ENCODE results near the gene B3GNT2. TPM values are rescaled to one million over a fixed set of nuclear protein-coding genes. Genes with fewer than 3 reads are reported as not detected.

B3GNT2 gene
- total and polyA plus RNA-seq, 9 of the 15 experiments (the other 6 are each of a cell fraction or from before 2014, with no cell fraction given) = 6.0 to 38.9 (median 25.0) TPM

DNA sequence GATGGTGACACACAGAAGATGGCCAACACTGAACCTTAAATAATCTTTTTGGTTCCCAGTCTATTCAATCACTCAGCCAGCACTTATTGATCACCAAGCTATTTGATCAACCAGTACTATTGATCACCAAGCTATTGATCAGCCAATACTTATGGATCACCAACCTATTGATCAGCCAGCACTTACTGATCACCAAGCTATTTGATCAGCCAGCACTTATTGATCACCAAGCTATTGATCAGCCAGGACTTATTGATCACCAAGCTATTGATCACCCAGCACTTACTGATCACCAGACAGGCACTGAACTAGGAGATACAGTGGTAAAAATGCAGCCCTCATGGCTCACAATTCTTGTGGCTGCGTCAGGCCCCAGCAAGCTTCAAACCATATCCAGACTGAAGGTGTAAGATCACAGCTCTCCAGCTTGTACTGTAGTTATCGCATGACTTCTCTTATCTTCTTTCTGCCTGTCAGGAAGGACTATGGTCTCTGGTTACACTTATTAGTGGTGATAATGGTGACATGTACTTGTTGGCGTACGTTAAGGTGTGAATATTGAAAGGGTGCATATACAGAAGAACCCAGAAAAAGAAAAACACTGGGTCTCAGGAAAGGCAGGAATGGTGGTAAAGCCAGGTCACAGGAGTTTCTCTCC lies 18.4 kb upstream of the B3GNT2 start (continued):
- TF ChIP-seq, protein P1, sequence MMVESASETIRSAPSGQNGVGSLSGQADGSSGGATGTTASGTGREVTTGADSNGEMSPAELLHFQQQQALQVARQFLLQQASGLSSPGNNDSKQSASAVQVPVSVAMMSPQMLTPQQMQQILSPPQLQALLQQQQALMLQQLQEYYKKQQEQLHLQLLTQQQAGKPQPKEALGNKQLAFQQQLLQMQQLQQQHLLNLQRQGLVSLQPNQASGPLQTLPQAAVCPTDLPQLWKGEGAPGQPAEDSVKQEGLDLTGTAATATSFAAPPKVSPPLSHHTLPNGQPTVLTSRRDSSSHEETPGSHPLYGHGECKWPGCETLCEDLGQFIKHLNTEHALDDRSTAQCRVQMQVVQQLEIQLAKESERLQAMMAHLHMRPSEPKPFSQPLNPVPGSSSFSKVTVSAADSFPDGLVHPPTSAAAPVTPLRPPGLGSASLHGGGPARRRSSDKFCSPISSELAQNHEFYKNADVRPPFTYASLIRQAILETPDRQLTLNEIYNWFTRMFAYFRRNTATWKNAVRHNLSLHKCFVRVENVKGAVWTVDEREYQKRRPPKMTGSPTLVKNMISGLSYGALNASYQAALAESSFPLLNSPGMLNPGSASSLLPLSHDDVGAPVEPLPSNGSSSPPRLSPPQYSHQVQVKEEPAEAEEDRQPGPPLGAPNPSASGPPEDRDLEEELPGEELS (CRISPR knock-in tag; IDR thresholded peaks at IDR 0.05; ENCODE audit: borderline replicate concordance) = no peak
- TF ChIP-seq ETV6 (IDR thresholded peaks at IDR 0.05; ENCODE audit: borderline replicate concordance in 1 of 2, low read depth in 2 of 2, low read length in 1 of 2) (no peak), ETV6 (CRISPR knock-in tag; IDR thresholded peaks at IDR 0.05; ENCODE audit: borderline replicate concordance) (no peak), FIP1L1 (IDR thresholded peaks at IDR 0.05; ENCODE audit: low read depth, low read length, poor library complexity, severe bottlenecking) (no peak), ILK (tag; IDR thresholded peaks at IDR 0.05; ENCODE audit: borderline replicate concordance, low read depth) (no peak), ZNF707 (CRISPR knock-in tag; conservative IDR thresholded peaks at IDR 0.05) (no peak), PHF20 (IDR thresholded peaks at IDR 0.05; ENCODE audit: partially characterized antibody) (no peak), ZNF766 (CRISPR knock-in tag; conservative IDR thresholded peaks at IDR 0.05) (0 out of 2 replicates have a peak, but pooled peaks have one; percentile 22), TARDBP (IDR thresholded peaks at IDR 0.05) (no peak), SIN3A (IDR thresholded peaks at IDR 0.05; ENCODE audit: borderline replicate concordance in 2 of 2, control insufficient read depth in 1 of 2, low read depth in 2 of 2, low read length in 2 of 2) (no peak), TAF9B (IDR thresholded peaks at IDR 0.05; ENCODE audit: partially characterized antibody) (no peak), HNRNPH1 (optimal IDR thresholded peaks at IDR 0.05; ENCODE audit: low read depth, low read length) (no peak), CCNT2 (IDR thresholded peaks at IDR 0.05; ENCODE audit: borderline replicate concordance, extremely low read depth, insufficient read length, low read depth, low read length) (no peak), ZNF165 (CRISPR knock-in tag; IDR thresholded peaks at IDR 0.05; ENCODE audit: borderline replicate concordance) (no peak), ZBED1 (IDR thresholded peaks at IDR 0.05) (no peak), ZNF174 (CRISPR knock-in tag; IDR thresholded peaks at IDR 0.05) (no peak), TAL1 (IDR thresholded peaks at IDR 0.05) (peak; percentile 60), SREBF1 (IDR thresholded peaks at IDR 0.05; ENCODE audit: borderline replicate concordance, low read depth, low read length) (no peak)
- TF ChIP-seq, protein P2, sequence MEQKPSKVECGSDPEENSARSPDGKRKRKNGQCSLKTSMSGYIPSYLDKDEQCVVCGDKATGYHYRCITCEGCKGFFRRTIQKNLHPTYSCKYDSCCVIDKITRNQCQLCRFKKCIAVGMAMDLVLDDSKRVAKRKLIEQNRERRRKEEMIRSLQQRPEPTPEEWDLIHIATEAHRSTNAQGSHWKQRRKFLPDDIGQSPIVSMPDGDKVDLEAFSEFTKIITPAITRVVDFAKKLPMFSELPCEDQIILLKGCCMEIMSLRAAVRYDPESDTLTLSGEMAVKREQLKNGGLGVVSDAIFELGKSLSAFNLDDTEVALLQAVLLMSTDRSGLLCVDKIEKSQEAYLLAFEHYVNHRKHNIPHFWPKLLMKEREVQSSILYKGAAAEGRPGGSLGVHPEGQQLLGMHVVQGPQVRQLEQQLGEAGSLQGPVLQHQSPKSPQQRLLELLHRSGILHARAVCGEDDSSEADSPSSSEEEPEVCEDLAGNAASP (IDR thresholded peaks at IDR 0.05) = no peak
- TF ChIP-seq, protein P3, sequence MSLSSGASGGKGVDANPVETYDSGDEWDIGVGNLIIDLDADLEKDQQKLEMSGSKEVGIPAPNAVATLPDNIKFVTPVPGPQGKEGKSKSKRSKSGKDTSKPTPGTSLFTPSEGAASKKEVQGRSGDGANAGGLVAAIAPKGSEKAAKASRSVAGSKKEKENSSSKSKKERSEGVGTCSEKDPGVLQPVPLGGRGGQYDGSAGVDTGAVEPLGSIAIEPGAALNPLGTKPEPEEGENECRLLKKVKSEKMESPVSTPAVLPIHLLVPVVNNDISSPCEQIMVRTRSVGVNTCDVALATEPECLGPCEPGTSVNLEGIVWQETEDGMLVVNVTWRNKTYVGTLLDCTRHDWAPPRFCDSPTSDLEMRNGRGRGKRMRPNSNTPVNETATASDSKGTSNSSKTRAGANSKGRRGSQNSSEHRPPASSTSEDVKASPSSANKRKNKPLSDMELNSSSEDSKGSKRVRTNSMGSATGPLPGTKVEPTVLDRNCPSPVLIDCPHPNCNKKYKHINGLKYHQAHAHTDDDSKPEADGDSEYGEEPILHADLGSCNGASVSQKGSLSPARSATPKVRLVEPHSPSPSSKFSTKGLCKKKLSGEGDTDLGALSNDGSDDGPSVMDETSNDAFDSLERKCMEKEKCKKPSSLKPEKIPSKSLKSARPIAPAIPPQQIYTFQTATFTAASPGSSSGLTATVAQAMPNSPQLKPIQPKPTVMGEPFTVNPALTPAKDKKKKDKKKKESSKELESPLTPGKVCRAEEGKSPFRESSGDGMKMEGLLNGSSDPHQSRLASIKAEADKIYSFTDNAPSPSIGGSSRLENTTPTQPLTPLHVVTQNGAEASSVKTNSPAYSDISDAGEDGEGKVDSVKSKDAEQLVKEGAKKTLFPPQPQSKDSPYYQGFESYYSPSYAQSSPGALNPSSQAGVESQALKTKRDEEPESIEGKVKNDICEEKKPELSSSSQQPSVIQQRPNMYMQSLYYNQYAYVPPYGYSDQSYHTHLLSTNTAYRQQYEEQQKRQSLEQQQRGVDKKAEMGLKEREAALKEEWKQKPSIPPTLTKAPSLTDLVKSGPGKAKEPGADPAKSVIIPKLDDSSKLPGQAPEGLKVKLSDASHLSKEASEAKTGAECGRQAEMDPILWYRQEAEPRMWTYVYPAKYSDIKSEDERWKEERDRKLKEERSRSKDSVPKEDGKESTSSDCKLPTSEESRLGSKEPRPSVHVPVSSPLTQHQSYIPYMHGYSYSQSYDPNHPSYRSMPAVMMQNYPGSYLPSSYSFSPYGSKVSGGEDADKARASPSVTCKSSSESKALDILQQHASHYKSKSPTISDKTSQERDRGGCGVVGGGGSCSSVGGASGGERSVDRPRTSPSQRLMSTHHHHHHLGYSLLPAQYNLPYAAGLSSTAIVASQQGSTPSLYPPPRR (CRISPR knock-in tag; IDR thresholded peaks at IDR 0.05; ENCODE audit: borderline replicate concordance) = no peak

Data from K562 (cell line).